ENCODE results near the gene GJD3. TPM values are rescaled to one million over a fixed set of nuclear protein-coding genes. Genes with fewer than 3 reads are reported as not detected.
A peak's percentile ranks its signal among the peaks of the same experiment; 100 is the strongest.

Gene GJD3
- total RNA-seq, 3 donors from 2014 or later (not counting 1 experiment from before 2014, with no cell fraction given): not detected

- intact Hi-C loops (cut with micrococcal nuclease): no loop called here
- ATAC-seq: no peak
- H3K36me3 ChIP-seq (ENCODE audit: control insufficient read depth, insufficient read depth, low read length): peaks cover 51% of the 10 kb centered on the region
- TF ChIP-seq, protein P1, sequence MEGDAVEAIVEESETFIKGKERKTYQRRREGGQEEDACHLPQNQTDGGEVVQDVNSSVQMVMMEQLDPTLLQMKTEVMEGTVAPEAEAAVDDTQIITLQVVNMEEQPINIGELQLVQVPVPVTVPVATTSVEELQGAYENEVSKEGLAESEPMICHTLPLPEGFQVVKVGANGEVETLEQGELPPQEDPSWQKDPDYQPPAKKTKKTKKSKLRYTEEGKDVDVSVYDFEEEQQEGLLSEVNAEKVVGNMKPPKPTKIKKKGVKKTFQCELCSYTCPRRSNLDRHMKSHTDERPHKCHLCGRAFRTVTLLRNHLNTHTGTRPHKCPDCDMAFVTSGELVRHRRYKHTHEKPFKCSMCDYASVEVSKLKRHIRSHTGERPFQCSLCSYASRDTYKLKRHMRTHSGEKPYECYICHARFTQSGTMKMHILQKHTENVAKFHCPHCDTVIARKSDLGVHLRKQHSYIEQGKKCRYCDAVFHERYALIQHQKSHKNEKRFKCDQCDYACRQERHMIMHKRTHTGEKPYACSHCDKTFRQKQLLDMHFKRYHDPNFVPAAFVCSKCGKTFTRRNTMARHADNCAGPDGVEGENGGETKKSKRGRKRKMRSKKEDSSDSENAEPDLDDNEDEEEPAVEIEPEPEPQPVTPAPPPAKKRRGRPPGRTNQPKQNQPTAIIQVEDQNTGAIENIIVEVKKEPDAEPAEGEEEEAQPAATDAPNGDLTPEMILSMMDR (IDR thresholded peaks at IDR 0.05): no peak
- Mint-ChIP-seq H3K4me3 (peak overlapping the region; percentile 51), H3K36me3 (no peaks in the 10 kb centered on the region), H3K27me3 (ENCODE audit: low read depth in 2 of 2) (no peaks in the 10 kb centered on the region), H3K4me1 (peaks cover 48 to 80% of the 10 kb centered on the region in 2 donors), H3K27ac (peak overlapping the region; percentile 75 to 97), H3K9me3 (no peaks in the 10 kb centered on the region)
- H3K4me1 ChIP-seq (ENCODE audit: control insufficient read depth, insufficient read depth, low read length): peaks cover 78% of the 10 kb centered on the region
- 97% methylated on average over 10 of the region's 10 CpGs for WGBS (ENCODE audit: insufficient coverage)
- H3K9me3 ChIP-seq (ENCODE audit: control insufficient read depth, insufficient read depth, low read length): no peaks in the 10 kb centered on the region
- DNase-seq: peak in 1 of 2 donors; percentile 6
- H3K27ac ChIP-seq (ENCODE audit: low read length): no peak overlapping the region
- H3K4me3 ChIP-seq (ENCODE audit: low read length): no peak overlapping the region
- no peaks in the 10 kb centered on the region for H3K27me3 ChIP-seq (ENCODE audit: control insufficient read depth, insufficient read depth, low read length)
Measured at GRCh38 chr17:40349477-40349894, 15.1 kb downstream of the GJD3 start.

- H3K4me1 Mint-ChIP-seq: peaks cover 55 to 86% of the 10 kb centered on the region in 2 donors
- no peaks in the 10 kb centered on the region for H3K27me3 ChIP-seq (ENCODE audit: control insufficient read depth, insufficient read depth, low read length)
- 75% methylated on average over 17 of the region's 17 CpGs for WGBS (ENCODE audit: insufficient coverage)
- H3K9me3 ChIP-seq (ENCODE audit: control insufficient read depth, insufficient read depth, low read length): no peaks in the 10 kb centered on the region
- DNase-seq: peak; percentile 11 to 18
- peak overlapping the region; percentile 52 for H3K4me3 Mint-ChIP-seq
- peak overlapping the region; percentile 75 to 97 for H3K27ac Mint-ChIP-seq
- ATAC-seq: no peak
- H3K36me3 Mint-ChIP-seq: no peaks in the 10 kb centered on the region
- H3K4me1 ChIP-seq (ENCODE audit: control insufficient read depth, insufficient read depth, low read length): peaks cover 85% of the 10 kb centered on the region
- TF ChIP-seq, protein P1 (IDR thresholded peaks at IDR 0.05): no peak
- peaks cover 45% of the 10 kb centered on the region for H3K36me3 ChIP-seq (ENCODE audit: control insufficient read depth, insufficient read depth, low read length)
- no peak overlapping the region for H3K27ac ChIP-seq (ENCODE audit: low read length)
- no peak overlapping the region for H3K4me3 ChIP-seq (ENCODE audit: low read length)
- H3K27me3 Mint-ChIP-seq (ENCODE audit: low read depth in 2 of 2): no peaks in the 10 kb centered on the region
- H3K9me3 Mint-ChIP-seq: no peaks in the 10 kb centered on the region
- intact Hi-C loops (cut with micrococcal nuclease): no loop called here
Measured at GRCh38 chr17:40348562-40349476, 15.7 kb downstream of the GJD3 start.

DNA sequence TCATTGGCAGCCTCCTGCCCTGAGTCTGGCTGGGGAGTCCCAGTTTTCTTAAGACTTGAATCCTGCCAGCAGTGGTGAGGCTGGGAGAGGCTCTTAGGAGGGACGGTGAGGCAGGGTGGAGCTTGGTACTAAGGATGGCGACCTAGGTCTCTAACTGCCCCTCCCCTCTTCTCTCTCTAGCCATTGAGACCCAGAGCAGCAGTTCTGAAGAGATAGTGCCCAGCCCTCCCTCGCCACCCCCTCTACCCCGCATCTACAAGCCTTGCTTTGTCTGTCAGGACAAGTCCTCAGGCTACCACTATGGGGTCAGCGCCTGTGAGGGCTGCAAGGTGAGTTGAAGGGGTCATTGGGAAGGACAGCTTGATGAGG, 16.4 kb downstream of the GJD3 start:
- Histone ChIP-seq H3K9me3 (ENCODE audit: control insufficient read depth, insufficient read depth, low read length) (no peaks in the 10 kb centered on the region), H3K4me3 (ENCODE audit: low read length) (no peak overlapping the region), H3K27me3 (ENCODE audit: control insufficient read depth, insufficient read depth, low read length) (no peaks in the 10 kb centered on the region), H3K36me3 (ENCODE audit: control insufficient read depth, insufficient read depth, low read length) (peaks cover 44% of the 10 kb centered on the region), H3K4me1 (ENCODE audit: control insufficient read depth, insufficient read depth, low read length) (peaks cover 90% of the 10 kb centered on the region), H3K27ac (ENCODE audit: low read length) (peak overlapping the region; percentile 59)
- TF ChIP-seq, protein P1 (IDR thresholded peaks at IDR 0.05): no peak
- peaks cover 62 to 92% of the 10 kb centered on the region in 2 donors for H3K4me1 Mint-ChIP-seq
- 69% methylated on average over 4 of the region's 5 CpGs for WGBS (ENCODE audit: insufficient coverage)
- no peak for DNase-seq
- intact Hi-C loops (cut with micrococcal nuclease): no loop called here
- H3K27ac Mint-ChIP-seq: peak overlapping the region; percentile 89 to 97
- no peak for ATAC-seq
- peak overlapping the region; percentile 80 for H3K4me3 Mint-ChIP-seq
- no peaks in the 10 kb centered on the region for H3K9me3 Mint-ChIP-seq
- no peaks in the 10 kb centered on the region for H3K27me3 Mint-ChIP-seq (ENCODE audit: low read depth in 2 of 2)
- no peaks in the 10 kb centered on the region for H3K36me3 Mint-ChIP-seq

Data from natural killer cell (primary cell).